ENCODE data around the gene ANHX. TPM values are rescaled to one million over a fixed set of nuclear protein-coding genes. Genes with fewer than 3 reads are reported as not detected.
"Not testable (repeated sequence)": the region's sequence is repeated elsewhere in the genome, so short reads cannot be mapped to it uniquely, and the experiment has no call there.

The ANHX gene
- total RNA-seq, 2 experiments from 2014 or later = not detected

DNA sequence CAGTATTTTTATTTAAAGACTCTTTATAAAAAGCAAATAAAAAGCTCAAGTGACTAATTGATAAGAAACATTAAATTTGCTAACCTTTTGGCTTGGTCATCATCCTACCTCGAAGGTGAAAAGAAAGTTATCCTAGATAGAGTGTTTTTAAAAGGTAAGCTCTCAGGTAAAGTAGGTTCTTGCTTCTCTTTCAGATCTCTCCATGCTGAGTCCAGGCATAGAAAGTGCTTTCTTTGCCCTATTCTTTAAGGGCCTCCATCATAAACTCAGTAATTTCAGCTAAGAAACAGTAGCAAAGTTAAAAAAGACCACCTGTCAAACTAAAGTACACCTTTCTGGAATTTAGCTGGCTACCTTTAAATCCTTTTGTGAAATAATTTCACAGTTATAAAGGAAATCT, 20.6 kb upstream of the ANHX start:
- no TSS peak for BruUV-seq (replicated peaks)
- intact Hi-C loops (cut with micrococcal nuclease; ENCODE audit: unreplicated experiment) = no loop called here

DNA sequence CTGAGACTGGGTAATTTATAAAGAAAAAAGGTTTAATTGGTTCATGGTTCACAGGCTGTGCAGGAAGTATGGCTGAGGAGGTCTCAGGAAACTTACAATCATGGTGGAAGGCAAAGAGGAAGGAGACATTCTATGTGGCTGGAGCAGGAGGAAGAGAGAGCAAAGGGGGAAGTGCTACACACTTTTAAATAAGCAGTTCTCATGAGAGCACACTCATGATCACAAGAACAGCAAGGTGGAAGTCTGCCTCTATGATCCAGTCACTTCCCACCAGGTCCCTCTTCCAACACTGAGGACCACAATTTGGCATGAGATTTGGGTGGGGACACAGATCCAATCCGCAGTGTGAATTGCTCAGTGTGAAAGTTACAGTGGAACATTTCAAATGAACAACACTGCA, 20.2 kb upstream of the ANHX start:
- H3K4me2 ChIP-seq (ENCODE audit: low read length); H3K9me3 ChIP-seq (ENCODE audit: low read length); H3K36me3 ChIP-seq (ENCODE audit: insufficient read depth, low read length); H3K4me1 ChIP-seq (ENCODE audit: insufficient read depth, low read length, poor library complexity, severe bottlenecking); intact Hi-C loops (cut with micrococcal nuclease; ENCODE audit: unreplicated experiment); H3K27ac ChIP-seq (ENCODE audit: low read depth, low read length, poor library complexity, severe bottlenecking); DNase-seq (ENCODE audit: low spot score); H3K4me3 ChIP-seq (ENCODE audit: low read depth, low read length, poor library complexity, severe bottlenecking); BruUV-seq (replicated peaks); H2AFZ ChIP-seq (ENCODE audit: low read length); H3K79me2 ChIP-seq (ENCODE audit: insufficient read depth, low read depth, low read length); CTCF ChIA-PET (ENCODE audit: unreplicated experiment); H3K9me2 ChIP-seq (ENCODE audit: insufficient read depth, low read length); H4K20me1 ChIP-seq (ENCODE audit: insufficient read depth, low read length): not testable (repeated sequence)
- POLR2A ChIA-PET = interaction anchor here (0.5 kb wide), 1 partner anchor 258 kb away, joined by 3 read pairs; no protein-coding TSS in a partner anchor

More for the DNA sequence above, 20.6 kb upstream of the ANHX start:
- no peak overlapping the region for H3K4me3 ChIP-seq (ENCODE audit: low read depth, low read length, poor library complexity, severe bottlenecking)
- H3K9me2 ChIP-seq (ENCODE audit: insufficient read depth, low read length) = no peaks in the 10 kb centered on the region
- DNase-seq (ENCODE audit: low spot score) = no peak
- no peaks in the 10 kb centered on the region for H3K36me3 ChIP-seq (ENCODE audit: insufficient read depth, low read length)
- H3K79me2 ChIP-seq (ENCODE audit: insufficient read depth, low read depth, low read length) = no peaks in the 10 kb centered on the region
- ChIA-PET CTCF (ENCODE audit: unreplicated experiment) (no interaction called here), POLR2A (interaction anchor here (0.5 to 0.6 kb wide), 2 partner anchors 31 to 259 kb away, joined by 3 to 4 read pairs; no protein-coding TSS in a partner anchor)
- no peaks in the 10 kb centered on the region for H3K9me3 ChIP-seq (ENCODE audit: low read length)
- no peak overlapping the region for H2AFZ ChIP-seq (ENCODE audit: low read length)
- H3K4me1 ChIP-seq (ENCODE audit: insufficient read depth, low read length, poor library complexity, severe bottlenecking) = no peaks in the 10 kb centered on the region
- H4K20me1 ChIP-seq (ENCODE audit: insufficient read depth, low read length) = no peaks in the 10 kb centered on the region
- no peak for TF ChIP-seq EZH2phosphoT487 (IDR thresholded peaks at IDR 0.05; ENCODE audit: borderline replicate concordance, low read depth, low read length)
- TF ChIP-seq, protein P1, sequence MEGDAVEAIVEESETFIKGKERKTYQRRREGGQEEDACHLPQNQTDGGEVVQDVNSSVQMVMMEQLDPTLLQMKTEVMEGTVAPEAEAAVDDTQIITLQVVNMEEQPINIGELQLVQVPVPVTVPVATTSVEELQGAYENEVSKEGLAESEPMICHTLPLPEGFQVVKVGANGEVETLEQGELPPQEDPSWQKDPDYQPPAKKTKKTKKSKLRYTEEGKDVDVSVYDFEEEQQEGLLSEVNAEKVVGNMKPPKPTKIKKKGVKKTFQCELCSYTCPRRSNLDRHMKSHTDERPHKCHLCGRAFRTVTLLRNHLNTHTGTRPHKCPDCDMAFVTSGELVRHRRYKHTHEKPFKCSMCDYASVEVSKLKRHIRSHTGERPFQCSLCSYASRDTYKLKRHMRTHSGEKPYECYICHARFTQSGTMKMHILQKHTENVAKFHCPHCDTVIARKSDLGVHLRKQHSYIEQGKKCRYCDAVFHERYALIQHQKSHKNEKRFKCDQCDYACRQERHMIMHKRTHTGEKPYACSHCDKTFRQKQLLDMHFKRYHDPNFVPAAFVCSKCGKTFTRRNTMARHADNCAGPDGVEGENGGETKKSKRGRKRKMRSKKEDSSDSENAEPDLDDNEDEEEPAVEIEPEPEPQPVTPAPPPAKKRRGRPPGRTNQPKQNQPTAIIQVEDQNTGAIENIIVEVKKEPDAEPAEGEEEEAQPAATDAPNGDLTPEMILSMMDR (conservative IDR thresholded peaks at IDR 0.05; ENCODE audit: low read length) = no peak
- no peak overlapping the region for H3K27ac ChIP-seq (ENCODE audit: low read depth, low read length, poor library complexity, severe bottlenecking)
- H3K4me2 ChIP-seq (ENCODE audit: low read length) = no peak overlapping the region

- no peak for TF ChIP-seq EZH2phosphoT487 (IDR thresholded peaks at IDR 0.05; ENCODE audit: borderline replicate concordance, low read depth, low read length)
- TF ChIP-seq, protein P1 (conservative IDR thresholded peaks at IDR 0.05; ENCODE audit: low read length) = no peak
- Histone ChIP-seq H3K4me2 (ENCODE audit: low read length) (no peak overlapping the region), H3K79me2 (ENCODE audit: insufficient read depth, low read depth, low read length) (no peaks in the 10 kb centered on the region), H3K4me1 (ENCODE audit: insufficient read depth, low read length, poor library complexity, severe bottlenecking) (no peaks in the 10 kb centered on the region), H4K20me1 (ENCODE audit: insufficient read depth, low read length) (no peaks in the 10 kb centered on the region), H3K36me3 (ENCODE audit: insufficient read depth, low read length) (no peaks in the 10 kb centered on the region), H3K9me3 (ENCODE audit: low read length) (no peaks in the 10 kb centered on the region), H3K4me3 (ENCODE audit: low read depth, low read length, poor library complexity, severe bottlenecking) (no peak overlapping the region), H2AFZ (ENCODE audit: low read length) (no peak overlapping the region), H3K27ac (ENCODE audit: low read depth, low read length, poor library complexity, severe bottlenecking) (no peak overlapping the region), H3K9me2 (ENCODE audit: insufficient read depth, low read length) (no peaks in the 10 kb centered on the region)
- ChIA-PET POLR2A (no interaction called here), CTCF (ENCODE audit: unreplicated experiment) (no interaction called here)
- intact Hi-C loops (cut with micrococcal nuclease; ENCODE audit: unreplicated experiment) = no loop called here
- no TSS peak for BruUV-seq (replicated peaks)
- DNase-seq (ENCODE audit: low spot score) = no peak
Observed at GRCh38 chr12:133251732-133252131, 16.1 kb upstream of the ANHX start.
